Naive thymus-derived CD8-positive, alpha-beta T cell (primary cell): ENCODE measurements around the gene EDARADD. TPM values are rescaled to one million over a fixed set of nuclear protein-coding genes. Genes with fewer than 3 reads are reported as not detected.

Source experiments
- ATAC-seq, 2 donors: fragments of 150-1000 bp; cut with Tn5 transposase in 1 of 2; sonication (Bioruptor Pico), chemical (Tn5 transposase) in 1 of 2; 1 replicate in 1 of 2; 2 replicates in 1 of 2; pipeline ENCODE4 v1.10.0; 2021; ENCODE audit warnings: mild to moderate bottlenecking in 2 of 2, moderate library complexity in 2 of 2
- POLR2A ChIA-PET: fragments of 350-600 bp; sonication (Branson Sonifier 250); formaldehyde crosslinking; loops from one replicate; lab custom pipeline; 2021; ENCODE audit warnings: antibody characterized with exemption; lab: Charles Lee
- DNase-seq, 10 donors: peaks; one replicate each; pipeline versions ENCODE4 v3.0.0 to v3.0.0-alpha.2; 2020 to 2022
- H3K27ac Mint-ChIP-seq, 10 donors: one replicate each; pipeline ENCODE4 v1.8.0; 2020 to 2022; ENCODE audit warnings: mild to moderate bottlenecking in 10 of 10, mixed read lengths in 10 of 10, moderate library complexity in 4 of 10, inconsistent platforms in 1 of 10
- H3K27me3 Mint-ChIP-seq, 5 donors: one replicate each; pipeline ENCODE4 v1.8.0; 2021 to 2022; ENCODE audit warnings: mixed read lengths in 5 of 5
- H3K36me3 Mint-ChIP-seq, 3 donors: one replicate each; pipeline ENCODE4 v1.8.0; 2020 to 2022; ENCODE audit warnings: mixed read lengths in 3 of 3, mild to moderate bottlenecking in 2 of 3, inconsistent platforms in 1 of 3
- H3K4me1 Mint-ChIP-seq, 4 donors: one replicate each; pipeline ENCODE4 v1.8.0; 2021 to 2022; ENCODE audit warnings: mixed read lengths in 4 of 4
- H3K4me3 Mint-ChIP-seq, 10 donors: one replicate each; pipeline ENCODE4 v1.8.0; 2020 to 2022; ENCODE audit warnings: mild to moderate bottlenecking in 10 of 10, mixed read lengths in 10 of 10, moderate library complexity in 6 of 10, inconsistent platforms in 1 of 10
- H3K9me3 Mint-ChIP-seq, 9 donors: one replicate each; pipeline ENCODE4 v1.8.0; 2020 to 2022; ENCODE audit warnings: mixed read lengths in 9 of 9, mild to moderate bottlenecking in 3 of 9, inconsistent platforms in 1 of 9, moderate library complexity in 1 of 9
- polyA plus RNA-seq, 3 donors: library from polyadenylated mRNA; unstranded; fragments of 300-500 nt; fragmentation: Illumina TruSeq; gene quantifications; one replicate each; pipeline ENCODE4 v1.2.3, GENCODE V29; 2021
- total RNA-seq, 8 experiments: library from RNA in 2 of 8; stranded (reverse) in 2 of 8; gene quantifications; one replicate each; pipeline ENCODE4 v1.2.3 and lab custom pipeline; 2021 to 2026

Gene EDARADD
- total and polyA plus RNA-seq, 5 experiments from 2014 or later, result 0.20 to 2.5 (median 0.38) TPM

DNA sequence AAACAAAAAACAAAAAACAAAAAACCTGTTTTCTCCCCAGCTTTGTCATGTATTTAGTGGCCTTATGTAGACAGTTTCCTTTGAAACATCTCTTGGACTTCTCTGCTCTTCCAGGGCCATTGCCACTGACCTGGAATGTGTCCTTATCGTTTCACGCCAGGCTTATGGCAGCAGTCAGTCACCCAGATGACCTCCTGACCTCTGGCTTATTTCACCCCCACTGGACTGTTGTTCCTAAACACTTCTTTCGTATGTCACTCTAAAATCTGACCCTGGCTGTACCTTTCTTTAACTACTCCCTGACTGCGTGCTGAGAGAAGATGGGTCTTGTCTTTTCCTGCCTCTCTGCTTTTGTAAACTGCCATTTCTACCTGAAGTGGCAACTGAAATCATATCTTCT is 138.8 kb downstream of the EDARADD start:
- no peak for ATAC-seq

DNA sequence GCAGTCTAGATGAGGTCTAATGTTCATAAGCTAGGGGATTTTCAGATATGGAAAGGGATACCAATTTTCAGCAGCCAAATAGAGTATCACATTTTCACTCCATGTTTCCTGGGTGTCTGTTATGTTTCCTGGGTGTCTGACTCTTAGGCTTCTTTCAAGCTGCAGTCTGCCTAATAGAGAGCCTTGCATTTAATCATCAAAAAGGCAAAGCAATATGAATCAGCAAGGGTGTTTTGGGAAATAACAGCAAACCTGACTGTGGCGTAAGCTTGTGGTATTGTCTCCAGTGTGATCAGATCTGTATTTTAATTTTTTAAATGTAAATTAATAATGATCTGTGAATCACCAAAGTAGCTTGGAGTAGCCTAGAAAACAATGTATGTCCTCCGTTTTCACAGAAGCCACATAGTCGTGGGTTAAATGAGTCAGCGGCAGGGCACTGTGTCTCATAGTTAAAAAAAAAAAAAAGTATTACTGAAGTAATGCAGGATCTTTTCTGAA is 140.1 kb downstream of the EDARADD start:
- DNase-seq (no peak), ATAC-seq (no peak)
- POLR2A ChIA-PET, result no interaction called here
- Mint-ChIP-seq H3K27ac (peak overlapping the region in 6 of 10 donors; percentile 17 to 86 (median 42)), H3K4me3 (peak overlapping the region in 2 of 10 donors; percentile 50 to 64), H3K36me3 (peaks cover 0 to 75% (median 8%) of the 10 kb centered on the region in 3 donors), H3K9me3 (no peaks in the 10 kb centered on the region), H3K27me3 (no peaks in the 10 kb centered on the region), H3K4me1 (peaks cover 22 to 46% (median 34%) of the 10 kb centered on the region in 4 donors)

More for the DNA sequence above, 138.8 kb downstream of the EDARADD start:
- Mint-ChIP-seq H3K4me1 (peaks cover 22 to 50% (median 37%) of the 10 kb centered on the region in 4 donors), H3K27me3 (no peaks in the 10 kb centered on the region), H3K27ac (peak overlapping the region in 7 of 10 donors; percentile 1 to 90 (median 51)), H3K9me3 (no peaks in the 10 kb centered on the region), H3K4me3 (no peak overlapping the region), H3K36me3 (peaks cover 0 to 73% (median 8%) of the 10 kb centered on the region in 3 donors)
- POLR2A ChIA-PET, result no interaction called here
- DNase-seq, result no peak

Other genes with a start within 250 kb of the EDARADD start
- 10 to 100 TPM; 21.2 to 25.3 TPM for gene ERO1B, start 112.3 kb upstream of the EDARADD start, total RNA-seq
- 1 to 10 TPM; 1.9 to 3.2 (median 2.3) TPM for gene ERO1B, start 112.3 kb upstream of the EDARADD start, polyA plus RNA-seq
- 100 to 1,000 TPM; 102 to 113 TPM for gene LGALS8, start 129.7 kb downstream of the EDARADD start, total RNA-seq
- gene LGALS8, start 129.7 kb downstream of the EDARADD start, polyA plus RNA-seq, result 10 to 100 TPM; 29.3 to 40.8 (median 36.3) TPM
- 10 to 100 TPM; 50.6 to 50.9 TPM for gene HEATR1, start 210.2 kb downstream of the EDARADD start, total RNA-seq
- 10 to 100 TPM; 11.0 to 14.1 (median 12.1) TPM for gene HEATR1, start 210.2 kb downstream of the EDARADD start, polyA plus RNA-seq